GM23338 (cell line): Measurements from ENCODE around the gene DESI2. TPM values are rescaled to one million over a fixed set of nuclear protein-coding genes. Genes with fewer than 3 reads are reported as not detected.

Experiments used
- ATAC-seq: fragments of 200-7000 bp; cut with Tn5 transposase; 3 replicates; pipeline ENCODE4 v1.9.1; 2020
- DNase-seq: peaks from one replicate; pipeline ENCODE4 v3.0.0-alpha.2; 2015; ENCODE audit warnings: low spot score
- H2AFZ ChIP-seq: fragments of 200-600 bp; sonication (generic); 2 replicates; pipeline ENCODE4 v1.8.0; 2016; ENCODE audit warnings: antibody characterized with exemption, mild to moderate bottlenecking, moderate library complexity
- H3F3A ChIP-seq: fragments of 200-600 bp; sonication (generic); replicated peaks from 2 replicates; pipeline ENCODE4 v1.8.0; 2017; ENCODE audit warnings: antibody characterized with exemption, mixed run types, low read depth
- H3K27ac ChIP-seq: fragments of 200-600 bp; sonication (generic); 2 replicates; pipeline ENCODE4 v1.6.1; 2016; ENCODE audit warnings: low read depth
- H3K27me3 ChIP-seq: fragments of 200-600 bp; sonication (generic); 2 replicates; pipeline ENCODE4 v1.8.0; 2016; ENCODE audit warnings: mild to moderate bottlenecking, mixed run types, moderate library complexity; ENCODE audit not compliant: insufficient read depth
- H3K36me3 ChIP-seq: fragments of 200-600 bp; sonication (generic); 2 replicates; pipeline ENCODE4 v1.8.0; 2016; ENCODE audit warnings: mild to moderate bottlenecking; ENCODE audit not compliant: insufficient read depth
- H3K4me1 ChIP-seq: fragments of 200-600 bp; sonication (generic); 2 replicates; pipeline ENCODE4 v1.8.0; 2016; ENCODE audit warnings: mild to moderate bottlenecking, moderate library complexity; ENCODE audit not compliant: insufficient read depth
- H3K4me2 ChIP-seq: fragments of 200-600 bp; sonication (generic); 2 replicates; pipeline ENCODE4 v1.7.1; 2017; ENCODE audit warnings: mixed run types
- H3K4me3 ChIP-seq: fragments of 200-600 bp; sonication (generic); 2 replicates; pipeline ENCODE4 v1.6.1; 2016; ENCODE audit warnings: mixed run types
- H3K79me2 ChIP-seq: fragments of 200-600 bp; sonication (generic); replicated peaks from 2 replicates; pipeline ENCODE4 v1.8.0; 2017; ENCODE audit warnings: mild to moderate bottlenecking; ENCODE audit not compliant: insufficient read depth
- H3K9me2 ChIP-seq: fragments of 200-600 bp; sonication (generic); 2 replicates; pipeline ENCODE4 v1.8.0; 2017; ENCODE audit not compliant: insufficient read depth
- H4K20me1 ChIP-seq: fragments of 200-600 bp; sonication (generic); replicated peaks from 2 replicates; pipeline ENCODE4 v1.8.0; 2017; ENCODE audit warnings: mild to moderate bottlenecking; ENCODE audit not compliant: insufficient read depth
- H3K27ac Mint-ChIP-seq: 2 replicates; pipeline ENCODE4 v1.8.0; 2020; ENCODE audit warnings: inconsistent platforms, mild to moderate bottlenecking, moderate library complexity, mixed read lengths
- H3K27me3 Mint-ChIP-seq: 3 replicates; pipeline ENCODE4 v1.8.0; 2022; ENCODE audit warnings: low read depth, mild to moderate bottlenecking, moderate library complexity, mixed read lengths, inconsistent platforms; ENCODE audit not compliant: insufficient read depth, poor library complexity
- H3K36me3 Mint-ChIP-seq: 3 replicates; pipeline ENCODE4 v1.8.0; 2021; ENCODE audit warnings: low read depth, mild to moderate bottlenecking, inconsistent platforms, moderate library complexity, mixed read lengths
- H3K4me1 Mint-ChIP-seq: 3 replicates; pipeline ENCODE4 v1.8.0; 2020; ENCODE audit warnings: mild to moderate bottlenecking, inconsistent platforms, mixed read lengths
- H3K4me3 Mint-ChIP-seq: 3 replicates; pipeline ENCODE4 v1.8.0; 2021; ENCODE audit warnings: moderate library complexity, mild to moderate bottlenecking, inconsistent platforms, mixed read lengths
- H3K9me3 Mint-ChIP-seq: 3 replicates; pipeline ENCODE4 v1.8.0; 2020; ENCODE audit warnings: moderate library complexity, mild to moderate bottlenecking, inconsistent platforms, mixed read lengths
- CREB1 ChIP-seq: fragments of 250-450 bp; sonication (Bioruptor Pico); IDR thresholded peaks from 2 replicates; pipeline ENCODE4 v1.5.0; 2020; ENCODE audit warnings: low read depth, mild to moderate bottlenecking, moderate library complexity
- CTCF ChIP-seq, 2 experiments: fragments of 200-600 bp in 1 of 2; sonication (generic) in 1 of 2; conservative IDR thresholded peaks; 2 replicates each; pipeline versions ENCODE4 v1.5.1 to v1.6.1; 2016 to 2017; ENCODE audit warnings: antibody characterized with exemption in 2 of 2, low read depth in 2 of 2, mild to moderate bottlenecking in 2 of 2, moderate library complexity in 1 of 2
- ETS1 ChIP-seq: IDR thresholded peaks from 2 replicates; pipeline ENCODE4 v1.6.1; 2016; ENCODE audit warnings: antibody characterized with exemption
- EZH2 ChIP-seq: fragments of 200-600 bp; sonication (generic); IDR thresholded peaks from one replicate; pipeline ENCODE4 v1.8.0; 2017; ENCODE audit warnings: antibody characterized with exemption, mild to moderate bottlenecking, low read depth; ENCODE audit not compliant: unreplicated experiment
- EZH2phosphoT487 ChIP-seq: fragments of 200-600 bp; sonication (generic); IDR thresholded peaks from one replicate; pipeline ENCODE4 v1.8.1; 2018; ENCODE audit warnings: antibody characterized with exemption; ENCODE audit not compliant: unreplicated experiment
- JUNB ChIP-seq: IDR thresholded peaks from one replicate; pipeline ENCODE4 v1.6.1; 2016; ENCODE audit warnings: antibody characterized with exemption; ENCODE audit not compliant: unreplicated experiment
- NANOG ChIP-seq: IDR thresholded peaks from 2 replicates; pipeline ENCODE4 v1.6.1; 2016; ENCODE audit warnings: antibody characterized with exemption, borderline replicate concordance
- POLR2AphosphoS5 ChIP-seq: IDR thresholded peaks from 2 replicates; pipeline ENCODE4 v1.6.1; 2016; ENCODE audit warnings: antibody characterized with exemption, low read depth
- REST ChIP-seq: IDR thresholded peaks from one replicate; pipeline ENCODE4 v1.6.1; 2018; ENCODE audit warnings: antibody characterized with exemption; ENCODE audit not compliant: unreplicated experiment
- STAT1 ChIP-seq: IDR thresholded peaks from one replicate; pipeline ENCODE4 v1.6.1; 2016; ENCODE audit warnings: antibody characterized with exemption; ENCODE audit not compliant: unreplicated experiment
- ZNF114 ChIP-seq: fragments of 250-450 bp; sonication (Bioruptor Pico); IDR thresholded peaks from 2 replicates; pipeline ENCODE4 v1.5.0; 2020; ENCODE audit warnings: mild to moderate bottlenecking, moderate library complexity
- ZNF331 ChIP-seq: fragments of 250-450 bp; sonication (Bioruptor Pico); IDR thresholded peaks from 2 replicates; pipeline ENCODE4 v1.5.0; 2020; ENCODE audit warnings: low read depth, mild to moderate bottlenecking, moderate library complexity
- ZNF462 ChIP-seq: fragments of 250-450 bp; sonication (Bioruptor Pico); IDR thresholded peaks from 2 replicates; pipeline ENCODE4 v1.5.0; 2020; ENCODE audit warnings: mild to moderate bottlenecking, moderate library complexity
- polyA plus RNA-seq: library from polyadenylated mRNA; unstranded; fragments of >200 nt; fragmentation: Nextera tagmentation; extraction: Ambion mirVana; gene quantifications from 2 replicates; pipeline ENCODE4 v1.2.1, GENCODE V29; 2016
- total RNA-seq: library from RNA; depleted of rRNA; stranded (reverse); fragments of >200 nt; shearing (Covaris generic); gene quantifications from 2 replicates; pipeline ENCODE4 v1.2.3, GENCODE V29; 2014

Gene DESI2
- total and polyA plus RNA-seq, 2 experiments from 2014 or later = 145 TPM

DNA sequence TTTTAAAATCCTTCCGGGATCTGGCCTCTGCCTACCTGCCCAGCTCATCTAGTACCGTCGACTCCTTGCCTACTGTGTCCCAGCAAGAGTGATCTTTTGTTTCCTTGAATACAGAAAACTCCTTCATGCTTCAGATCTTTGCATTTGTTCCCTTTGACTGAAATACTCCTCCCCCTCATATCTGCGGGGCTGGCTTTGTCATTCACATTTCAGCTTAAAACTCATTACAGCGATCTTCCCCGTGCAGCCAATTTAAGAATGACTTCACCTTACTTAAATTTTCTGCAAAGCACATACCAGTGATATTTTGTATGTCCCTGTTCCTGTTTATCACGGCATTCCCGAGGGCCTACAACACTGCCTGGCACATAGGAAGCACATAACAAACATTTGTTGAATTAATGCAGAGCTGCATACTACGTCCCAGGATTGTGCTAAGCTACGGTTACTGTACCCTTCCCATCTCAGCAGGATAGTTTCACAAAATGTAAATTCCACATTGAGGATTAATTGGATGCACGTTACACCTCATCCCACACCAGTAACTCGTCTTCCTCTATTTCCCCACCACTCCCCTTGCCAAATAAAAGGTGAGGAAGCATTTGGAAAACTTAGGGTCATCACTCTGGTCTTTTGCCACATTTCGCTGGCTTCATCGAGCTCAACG is 837 bp upstream of the DESI2 start:
- Mint-ChIP-seq H3K27me3 (peaks cover 2% of the 10 kb centered on the region), H3K4me3 (peak overlapping the region; percentile 80), H3K36me3 (peaks cover 4% of the 10 kb centered on the region), H3K4me1 (peaks cover 33% of the 10 kb centered on the region), H3K9me3 (no peaks in the 10 kb centered on the region), H3K27ac (peak overlapping the region; percentile 94)
- no peaks in the 10 kb centered on the region for H3F3A ChIP-seq
- H2AFZ ChIP-seq = peak overlapping the region; percentile 88
- no peaks in the 10 kb centered on the region for H3K27me3 ChIP-seq
- peaks cover 19% of the 10 kb centered on the region; the same call in 1 of the 2 replicates for H4K20me1 ChIP-seq
- H3K27ac ChIP-seq = peak overlapping the region; percentile 90
- DNase-seq (peak; percentile 44), ATAC-seq (peak; percentile 5)
- peak overlapping the region; percentile 76 for H3K4me2 ChIP-seq
- no peak for TF ChIP-seq CREB1 (CRISPR knock-in tag)
- no peak for TF ChIP-seq REST
- TF ChIP-seq ZNF462 = no peak
- TF ChIP-seq POLR2AphosphoS5 = no peak
- no peak for TF ChIP-seq EZH2phosphoT487
- TF ChIP-seq NANOG = no peak
- TF ChIP-seq CTCF (conservative IDR thresholded peaks at IDR 0.05; ENCODE audit: low read depth in 2 of 2) = no peak
- TF ChIP-seq ZNF331 = no peak
- TF ChIP-seq ETS1 = no peak
- TF ChIP-seq STAT1 = no peak
- no peak for TF ChIP-seq EZH2
- no peak for TF ChIP-seq JUNB
- TF ChIP-seq ZNF114 (CRISPR knock-in tag) = no peak
- H3K9me2 ChIP-seq = peaks cover 11% of the 10 kb centered on the region
- no peaks in the 10 kb centered on the region for H3K36me3 ChIP-seq
- H3K4me3 ChIP-seq = peak overlapping the region; percentile 97
- peaks cover 38% of the 10 kb centered on the region for H3K79me2 ChIP-seq
- peaks cover 30% of the 10 kb centered on the region for H3K4me1 ChIP-seq
